ENCODE measurements around the gene MRTFB. TPM values are rescaled to one million over a fixed set of nuclear protein-coding genes. Genes with fewer than 3 reads are reported as not detected.

Gene MRTFB
- total and polyA plus RNA-seq, 2 of the 13 experiments (the other 11 are each of a cell fraction or from before 2014, with no cell fraction given) = 11.4 to 14.0 TPM

GRCh38 chr16:14289692-14290340 lies 218.7 kb downstream of the MRTFB start (continued):
- TF ChIP-seq ZNF280B (CRISPR knock-in tag; IDR thresholded peaks at IDR 0.05; ENCODE audit: borderline replicate concordance) (peak; percentile 100), ZNF776 (CRISPR knock-in tag; IDR thresholded peaks at IDR 0.05) (no peak), ZIK1 (CRISPR knock-in tag; IDR thresholded peaks at IDR 0.05; ENCODE audit: borderline replicate concordance, low read depth) (no peak), HOMEZ (CRISPR knock-in tag; IDR thresholded peaks at IDR 0.05; ENCODE audit: low read depth) (0 out of 2 replicates have a peak, but pooled peaks have one; percentile 43), ZGPAT (CRISPR knock-in tag; IDR thresholded peaks at IDR 0.05) (no peak), PAWR (CRISPR knock-in tag; IDR thresholded peaks at IDR 0.05; ENCODE audit: borderline replicate concordance) (no peak), CCAR2 (optimal IDR thresholded peaks at IDR 0.05; ENCODE audit: low read depth, low read length) (no peak), ZKSCAN1 (IDR thresholded peaks at IDR 0.05; ENCODE audit: low read length) (0 out of 2 replicates have a peak, but pooled peaks have one; percentile 10), FOXK2 (IDR thresholded peaks at IDR 0.05) (0 out of 2 replicates have a peak, but pooled peaks have one; percentile 7), ZNF256 (CRISPR knock-in tag; conservative IDR thresholded peaks at IDR 0.05) (0 out of 2 replicates have a peak, but pooled peaks have one; percentile 58), ZNF720 (CRISPR knock-in tag; IDR thresholded peaks at IDR 0.05) (0 out of 2 replicates have a peak, but pooled peaks have one; percentile 80), ZUFSP (CRISPR knock-in tag; IDR thresholded peaks at IDR 0.05; ENCODE audit: borderline replicate concordance) (no peak), IRF2 (CRISPR knock-in tag; IDR thresholded peaks at IDR 0.05) (0 out of 2 replicates have a peak, but pooled peaks have one; percentile 32), STAG1 (CRISPR knock-in tag; IDR thresholded peaks at IDR 0.05) (peak; percentile 93), RORA (CRISPR knock-in tag; IDR thresholded peaks at IDR 0.05) (no peak)
- TF ChIP-seq, protein P1, sequence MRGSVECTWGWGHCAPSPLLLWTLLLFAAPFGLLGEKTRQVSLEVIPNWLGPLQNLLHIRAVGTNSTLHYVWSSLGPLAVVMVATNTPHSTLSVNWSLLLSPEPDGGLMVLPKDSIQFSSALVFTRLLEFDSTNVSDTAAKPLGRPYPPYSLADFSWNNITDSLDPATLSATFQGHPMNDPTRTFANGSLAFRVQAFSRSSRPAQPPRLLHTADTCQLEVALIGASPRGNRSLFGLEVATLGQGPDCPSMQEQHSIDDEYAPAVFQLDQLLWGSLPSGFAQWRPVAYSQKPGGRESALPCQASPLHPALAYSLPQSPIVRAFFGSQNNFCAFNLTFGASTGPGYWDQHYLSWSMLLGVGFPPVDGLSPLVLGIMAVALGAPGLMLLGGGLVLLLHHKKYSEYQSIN (CRISPR knock-in tag; IDR thresholded peaks at IDR 0.05; ENCODE audit: borderline replicate concordance) = no peak
- TF ChIP-seq, protein P2, sequence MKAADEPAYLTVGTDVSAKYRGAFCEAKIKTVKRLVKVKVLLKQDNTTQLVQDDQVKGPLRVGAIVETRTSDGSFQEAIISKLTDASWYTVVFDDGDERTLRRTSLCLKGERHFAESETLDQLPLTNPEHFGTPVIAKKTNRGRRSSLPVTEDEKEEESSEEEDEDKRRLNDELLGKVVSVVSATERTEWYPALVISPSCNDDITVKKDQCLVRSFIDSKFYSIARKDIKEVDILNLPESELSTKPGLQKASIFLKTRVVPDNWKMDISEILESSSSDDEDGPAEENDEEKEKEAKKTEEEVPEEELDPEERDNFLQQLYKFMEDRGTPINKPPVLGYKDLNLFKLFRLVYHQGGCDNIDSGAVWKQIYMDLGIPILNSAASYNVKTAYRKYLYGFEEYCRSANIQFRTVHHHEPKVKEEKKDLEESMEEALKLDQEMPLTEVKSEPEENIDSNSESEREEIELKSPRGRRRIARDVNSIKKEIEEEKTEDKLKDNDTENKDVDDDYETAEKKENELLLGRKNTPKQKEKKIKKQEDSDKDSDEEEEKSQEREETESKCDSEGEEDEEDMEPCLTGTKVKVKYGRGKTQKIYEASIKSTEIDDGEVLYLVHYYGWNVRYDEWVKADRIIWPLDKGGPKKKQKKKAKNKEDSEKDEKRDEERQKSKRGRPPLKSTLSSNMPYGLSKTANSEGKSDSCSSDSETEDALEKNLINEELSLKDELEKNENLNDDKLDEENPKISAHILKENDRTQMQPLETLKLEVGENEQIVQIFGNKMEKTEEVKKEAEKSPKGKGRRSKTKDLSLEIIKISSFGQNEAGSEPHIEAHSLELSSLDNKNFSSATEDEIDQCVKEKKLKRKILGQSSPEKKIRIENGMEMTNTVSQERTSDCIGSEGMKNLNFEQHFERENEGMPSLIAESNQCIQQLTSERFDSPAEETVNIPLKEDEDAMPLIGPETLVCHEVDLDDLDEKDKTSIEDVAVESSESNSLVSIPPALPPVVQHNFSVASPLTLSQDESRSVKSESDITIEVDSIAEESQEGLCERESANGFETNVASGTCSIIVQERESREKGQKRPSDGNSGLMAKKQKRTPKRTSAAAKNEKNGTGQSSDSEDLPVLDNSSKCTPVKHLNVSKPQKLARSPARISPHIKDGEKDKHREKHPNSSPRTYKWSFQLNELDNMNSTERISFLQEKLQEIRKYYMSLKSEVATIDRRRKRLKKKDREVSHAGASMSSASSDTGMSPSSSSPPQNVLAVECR (CRISPR knock-in tag; IDR thresholded peaks at IDR 0.05; ENCODE audit: borderline replicate concordance) = no peak

All from HepG2 (cell line).